ENCODE measurements around the gene RANBP3L.

RANBP3L gene

DNA sequence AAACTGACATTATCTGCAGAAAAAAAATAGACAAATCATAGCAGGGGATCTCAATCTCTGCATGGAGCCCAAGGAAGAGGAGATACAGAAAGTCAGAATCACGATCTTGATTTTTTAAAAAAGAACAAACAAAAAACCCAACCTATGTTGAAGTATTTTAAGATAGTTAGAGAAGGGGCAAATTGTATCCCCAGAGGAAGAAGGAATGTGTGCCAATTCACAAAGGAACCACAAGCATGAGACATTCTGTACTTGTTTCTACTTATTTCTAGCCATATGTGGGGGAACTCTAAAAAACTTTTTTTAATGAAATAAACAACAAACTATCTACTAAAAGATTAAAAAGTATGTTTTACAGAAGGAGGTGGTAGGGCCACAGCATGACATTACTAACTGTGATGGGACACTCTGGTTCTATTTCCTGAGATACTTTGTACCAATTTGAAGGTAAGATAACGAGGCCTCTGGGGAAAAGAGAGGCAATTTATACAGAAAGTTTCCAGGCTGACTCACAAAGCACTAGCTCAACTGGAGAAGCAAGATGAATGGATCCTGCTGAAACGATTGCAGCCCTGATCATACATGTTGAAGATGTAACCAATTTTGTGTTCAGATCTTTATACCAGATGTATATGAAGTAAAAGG is 22.5 kb downstream of the RANBP3L start:
- DNase-seq, result peak; percentile 5
- Histone ChIP-seq H3K4me1 (ENCODE audit: low read length) (no peaks in the 10 kb centered on the region), H4K20me1 (ENCODE audit: insufficient read depth, low read length) (no peaks in the 10 kb centered on the region), H3K4me3 (ENCODE audit: low read length) (no peak overlapping the region), H3K9me2 (replicated peaks; ENCODE audit: insufficient read depth, low read length) (no peaks in the 10 kb centered on the region), H3K9me3 (replicated peaks; ENCODE audit: insufficient read depth, low read length) (no peaks in the 10 kb centered on the region), H3F3A (ENCODE audit: insufficient read depth, low read length) (no peaks in the 10 kb centered on the region), H3K9ac (ENCODE audit: low read length) (no peak overlapping the region), H3K27ac (ENCODE audit: low read length) (no peak overlapping the region), H3K79me2 (ENCODE audit: low read length) (no peaks in the 10 kb centered on the region), H3K36me3 (replicated peaks; ENCODE audit: insufficient read depth, low read length) (no peaks in the 10 kb centered on the region), H3K4me2 (ENCODE audit: low read depth, low read length) (no peak overlapping the region), H3K27me3 (replicated peaks; ENCODE audit: insufficient read depth, low read length) (peaks cover 7% of the 10 kb centered on the region; the same call in 1 of the 2 replicates), H2AFZ (ENCODE audit: low read length) (no peak overlapping the region)
- TF ChIP-seq, protein P1, sequence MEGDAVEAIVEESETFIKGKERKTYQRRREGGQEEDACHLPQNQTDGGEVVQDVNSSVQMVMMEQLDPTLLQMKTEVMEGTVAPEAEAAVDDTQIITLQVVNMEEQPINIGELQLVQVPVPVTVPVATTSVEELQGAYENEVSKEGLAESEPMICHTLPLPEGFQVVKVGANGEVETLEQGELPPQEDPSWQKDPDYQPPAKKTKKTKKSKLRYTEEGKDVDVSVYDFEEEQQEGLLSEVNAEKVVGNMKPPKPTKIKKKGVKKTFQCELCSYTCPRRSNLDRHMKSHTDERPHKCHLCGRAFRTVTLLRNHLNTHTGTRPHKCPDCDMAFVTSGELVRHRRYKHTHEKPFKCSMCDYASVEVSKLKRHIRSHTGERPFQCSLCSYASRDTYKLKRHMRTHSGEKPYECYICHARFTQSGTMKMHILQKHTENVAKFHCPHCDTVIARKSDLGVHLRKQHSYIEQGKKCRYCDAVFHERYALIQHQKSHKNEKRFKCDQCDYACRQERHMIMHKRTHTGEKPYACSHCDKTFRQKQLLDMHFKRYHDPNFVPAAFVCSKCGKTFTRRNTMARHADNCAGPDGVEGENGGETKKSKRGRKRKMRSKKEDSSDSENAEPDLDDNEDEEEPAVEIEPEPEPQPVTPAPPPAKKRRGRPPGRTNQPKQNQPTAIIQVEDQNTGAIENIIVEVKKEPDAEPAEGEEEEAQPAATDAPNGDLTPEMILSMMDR (IDR thresholded peaks at IDR 0.05; ENCODE audit: low read length), result no peak
- TF ChIP-seq EZH2 (optimal IDR thresholded peaks at IDR 0.05; ENCODE audit: low read depth, low read length), result no peak
- TF ChIP-seq EZH2phosphoT487 (IDR thresholded peaks at IDR 0.05; ENCODE audit: low read length), result no peak

DNA sequence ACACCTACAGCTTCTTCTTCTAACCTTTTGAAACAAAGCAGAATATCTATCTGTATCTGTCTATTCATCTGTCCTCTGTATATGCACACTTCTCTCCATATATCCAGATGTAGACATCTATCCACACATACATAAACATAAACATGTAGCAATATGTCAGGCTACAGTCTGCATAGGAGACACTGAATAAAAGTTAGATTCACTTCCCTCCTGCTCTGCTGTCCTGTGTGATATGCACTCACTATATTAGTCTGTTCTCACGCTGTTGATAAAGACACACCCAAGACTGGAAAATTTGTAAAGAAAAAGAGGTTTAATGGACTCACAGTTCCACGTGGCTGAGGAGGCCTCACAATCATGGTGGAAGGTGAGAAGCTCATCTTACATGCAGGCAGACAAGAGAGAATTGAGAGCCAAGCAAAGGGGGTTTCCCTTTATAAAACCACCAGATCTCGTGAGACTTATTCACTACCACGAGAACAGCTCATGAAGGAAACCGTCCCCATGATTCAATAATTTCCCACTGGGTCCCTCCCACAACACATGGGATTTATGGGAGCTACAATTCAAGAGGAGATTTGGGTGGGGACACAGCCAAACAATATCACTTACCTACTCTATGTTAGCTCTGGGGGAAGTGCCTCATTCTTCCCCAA is 24.1 kb downstream of the RANBP3L start:
- Histone ChIP-seq H2AFZ (ENCODE audit: low read length) (no peak overlapping the region), H3K4me1 (ENCODE audit: low read length) (no peaks in the 10 kb centered on the region), H3F3A (ENCODE audit: insufficient read depth, low read length) (no peaks in the 10 kb centered on the region), H3K9me3 (replicated peaks; ENCODE audit: insufficient read depth, low read length) (no peaks in the 10 kb centered on the region), H3K4me3 (ENCODE audit: low read length) (no peak overlapping the region), H3K36me3 (replicated peaks; ENCODE audit: insufficient read depth, low read length) (no peaks in the 10 kb centered on the region), H3K79me2 (ENCODE audit: low read length) (no peaks in the 10 kb centered on the region), H3K9me2 (replicated peaks; ENCODE audit: insufficient read depth, low read length) (no peaks in the 10 kb centered on the region), H3K27me3 (replicated peaks; ENCODE audit: insufficient read depth, low read length) (peaks cover 7% of the 10 kb centered on the region; the same call in 1 of the 2 replicates), H3K27ac (ENCODE audit: low read length) (no peak overlapping the region), H4K20me1 (ENCODE audit: insufficient read depth, low read length) (no peaks in the 10 kb centered on the region), H3K4me2 (ENCODE audit: low read depth, low read length) (no peak overlapping the region), H3K9ac (ENCODE audit: low read length) (no peak overlapping the region)
- TF ChIP-seq EZH2 (optimal IDR thresholded peaks at IDR 0.05; ENCODE audit: low read depth, low read length) (no peak), EZH2phosphoT487 (IDR thresholded peaks at IDR 0.05; ENCODE audit: low read length) (no peak)
- TF ChIP-seq, protein P1 (IDR thresholded peaks at IDR 0.05; ENCODE audit: low read length), result no peak
- DNase-seq, result peak; percentile 3

DNA sequence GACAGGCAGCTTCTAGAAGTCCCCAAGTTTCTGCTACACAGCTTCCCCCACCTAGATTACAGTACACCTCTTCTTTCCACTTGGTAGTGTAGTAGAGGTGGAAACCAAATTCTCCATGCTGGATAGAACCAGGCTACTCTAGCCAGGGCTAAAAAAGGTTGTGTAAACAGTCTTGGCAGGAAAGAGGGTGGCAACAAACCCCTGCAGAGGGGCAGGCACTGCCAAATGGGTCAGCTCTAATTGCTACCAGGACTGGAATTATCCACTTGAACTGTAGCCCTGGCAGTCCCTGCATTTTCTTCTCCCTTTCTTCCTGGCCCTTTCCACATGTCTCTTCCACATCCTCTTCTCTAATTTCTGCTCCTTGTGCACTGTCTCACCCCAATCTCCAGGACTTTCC is 24.8 kb downstream of the RANBP3L start:
- Histone ChIP-seq H2AFZ (ENCODE audit: low read length) (no peak overlapping the region), H3F3A (ENCODE audit: insufficient read depth, low read length) (no peaks in the 10 kb centered on the region), H3K27me3 (replicated peaks; ENCODE audit: insufficient read depth, low read length) (peaks cover 7% of the 10 kb centered on the region; the same call in 1 of the 2 replicates), H3K4me2 (ENCODE audit: low read depth, low read length) (no peak overlapping the region), H3K4me1 (ENCODE audit: low read length) (no peaks in the 10 kb centered on the region), H3K9ac (ENCODE audit: low read length) (no peak overlapping the region), H3K27ac (ENCODE audit: low read length) (no peak overlapping the region), H3K9me2 (replicated peaks; ENCODE audit: insufficient read depth, low read length) (no peaks in the 10 kb centered on the region), H3K4me3 (ENCODE audit: low read length) (no peak overlapping the region), H4K20me1 (ENCODE audit: insufficient read depth, low read length) (no peaks in the 10 kb centered on the region), H3K79me2 (ENCODE audit: low read length) (no peaks in the 10 kb centered on the region), H3K36me3 (replicated peaks; ENCODE audit: insufficient read depth, low read length) (no peaks in the 10 kb centered on the region), H3K9me3 (replicated peaks; ENCODE audit: insufficient read depth, low read length) (no peaks in the 10 kb centered on the region)
- DNase-seq, result no peak
- TF ChIP-seq EZH2phosphoT487 (IDR thresholded peaks at IDR 0.05; ENCODE audit: low read length), result no peak
- no peak for TF ChIP-seq EZH2 (optimal IDR thresholded peaks at IDR 0.05; ENCODE audit: low read depth, low read length)
- TF ChIP-seq, protein P1 (IDR thresholded peaks at IDR 0.05; ENCODE audit: low read length), result no peak
